SHP77 treated with DMSO at 0.1 percent for 48 hours (cell line): Measurements from ENCODE around the gene JMJD7.

ENCODE experiments used
- DNase-seq: peaks from one replicate; lab custom pipeline; 2025; lab: John Stamatoyannopoulos, UW

Gene JMJD7

DNA sequence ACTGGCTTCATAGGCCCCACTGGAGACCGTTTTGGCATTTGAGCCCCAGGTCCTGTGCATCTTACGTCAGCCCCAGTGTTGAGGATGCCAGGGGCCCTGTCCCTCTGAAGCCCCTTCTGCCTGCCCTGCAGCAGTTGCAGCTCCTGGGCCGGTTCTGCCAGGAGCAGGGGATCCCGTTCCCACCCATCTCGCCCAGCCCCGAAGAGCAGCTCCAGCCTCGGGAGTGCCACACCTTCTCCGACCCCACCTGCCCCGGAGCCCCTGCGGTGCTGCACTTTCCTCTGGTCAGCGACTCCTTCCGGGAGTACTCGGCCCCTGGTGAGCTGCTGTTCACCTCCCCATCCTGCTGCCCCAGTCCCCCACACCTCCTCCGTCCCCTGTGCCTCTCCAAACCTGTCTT, 19.3 kb downstream of the JMJD7 start:
- DNase-seq: no peak

DNA sequence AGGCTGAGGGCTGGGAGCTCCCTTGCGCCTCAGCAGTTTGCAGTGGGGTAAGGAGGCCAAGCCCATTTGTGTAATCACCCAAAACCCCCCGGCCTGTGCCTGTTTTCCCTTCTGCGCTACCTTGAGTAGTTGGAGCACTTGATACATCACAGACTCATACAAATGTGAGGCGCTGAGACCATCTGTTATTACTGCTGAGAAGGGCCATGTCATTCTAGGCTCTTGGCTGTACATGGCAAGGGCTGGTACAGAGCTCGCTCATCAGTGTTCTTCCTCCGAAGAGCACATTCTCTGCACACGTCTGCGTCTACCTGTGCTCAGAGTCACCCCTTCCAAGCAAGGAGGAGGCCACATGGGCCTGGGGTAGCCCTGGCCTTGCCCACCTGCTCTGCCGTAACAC, 20.1 kb downstream of the JMJD7 start:
- no peak for DNase-seq

DNA sequence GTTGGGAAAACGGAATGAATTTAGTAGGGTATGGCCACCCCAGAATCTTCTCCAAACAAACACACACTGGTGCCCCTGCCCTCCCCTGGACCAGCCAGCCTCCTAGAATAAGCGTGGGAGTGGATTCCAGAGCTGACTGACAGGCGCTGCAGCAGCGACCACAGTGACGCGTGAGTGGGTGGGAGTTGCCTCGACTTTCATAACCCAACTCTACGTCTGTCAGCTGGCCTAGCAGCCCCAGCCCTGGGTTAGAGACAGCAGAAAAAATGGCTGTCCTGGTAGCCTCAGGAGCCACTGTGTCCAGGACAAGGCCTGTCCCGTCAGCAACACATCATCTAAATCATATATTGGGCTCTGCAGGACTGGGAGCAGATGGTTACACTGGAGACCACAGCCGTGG, 20.7 kb downstream of the JMJD7 start:
- DNase-seq: no peak

DNA sequence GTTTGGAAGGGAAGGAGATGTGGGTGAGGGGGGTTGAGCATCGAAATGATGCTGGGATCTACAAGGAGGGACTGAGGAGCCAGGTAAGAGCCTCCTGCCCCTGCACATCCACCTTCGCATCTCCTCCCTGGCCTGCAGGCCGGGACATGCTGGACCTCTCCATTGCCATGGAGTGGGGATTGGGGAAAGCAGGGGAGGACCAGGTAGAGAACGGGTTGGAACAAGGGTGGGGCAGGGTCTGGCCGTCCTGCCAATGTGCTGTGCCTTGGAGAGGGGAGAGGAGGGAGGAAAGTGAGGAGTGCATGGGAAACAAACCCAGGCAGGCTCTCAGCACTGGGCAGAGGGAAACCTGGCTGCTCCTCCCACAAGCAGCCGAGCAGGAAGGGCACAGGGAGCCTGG, 21.3 kb downstream of the JMJD7 start:
- DNase-seq: no peak

DNA sequence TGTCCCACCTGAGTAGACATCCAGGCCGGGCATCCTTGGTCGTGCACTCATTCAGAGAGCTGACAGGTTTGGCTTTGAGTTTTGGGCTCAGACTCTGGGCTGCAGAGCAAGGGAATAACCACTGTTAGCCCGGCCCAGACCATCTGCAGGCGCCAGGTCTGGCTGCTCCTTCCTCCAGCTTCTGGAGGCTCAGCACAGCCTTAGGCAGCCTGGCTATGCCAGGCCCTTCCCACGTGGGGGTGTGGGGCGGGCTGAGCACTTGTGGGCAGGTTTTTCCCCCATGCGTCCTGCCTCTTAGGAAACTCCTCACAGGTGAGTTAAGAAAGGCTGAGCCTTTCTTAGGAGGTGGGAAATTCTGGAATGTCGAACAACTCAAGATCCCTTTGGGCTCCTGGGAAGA, 22.0 kb downstream of the JMJD7 start:
- DNase-seq: no peak

DNA sequence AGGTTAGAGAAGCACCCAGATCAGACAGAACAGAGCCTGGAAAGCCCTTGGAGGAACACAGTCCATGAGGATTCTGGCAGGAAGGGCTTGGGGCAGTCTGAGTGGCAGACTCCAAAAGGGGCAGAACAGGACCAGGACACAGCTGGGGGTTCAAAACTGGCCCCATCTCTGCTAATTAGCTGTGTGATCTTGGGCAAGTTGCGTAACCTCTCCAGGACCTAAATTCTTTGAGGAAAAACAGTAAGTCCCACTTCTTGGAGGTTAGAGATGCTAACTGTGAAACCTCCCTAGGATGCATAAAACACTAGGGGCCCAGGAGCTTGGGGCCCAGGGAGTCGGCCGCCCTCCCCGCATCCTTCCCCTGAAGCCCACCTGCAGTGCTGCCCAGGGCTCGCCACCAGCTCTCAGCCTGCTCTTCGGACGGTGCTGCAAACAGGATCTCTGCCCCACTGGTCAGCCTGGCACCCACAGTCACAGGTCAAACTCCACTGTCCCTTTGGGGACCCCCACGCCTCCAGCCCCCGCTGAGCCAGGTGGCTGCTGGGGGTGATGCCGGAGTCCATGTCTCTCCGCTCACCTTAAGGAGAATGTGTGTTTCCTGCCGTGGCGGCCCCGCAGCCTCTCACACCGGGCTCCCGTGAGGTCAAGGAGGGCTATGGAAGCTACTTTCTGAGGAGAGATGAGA, 22.7 kb downstream of the JMJD7 start:
- no peak for DNase-seq

DNA sequence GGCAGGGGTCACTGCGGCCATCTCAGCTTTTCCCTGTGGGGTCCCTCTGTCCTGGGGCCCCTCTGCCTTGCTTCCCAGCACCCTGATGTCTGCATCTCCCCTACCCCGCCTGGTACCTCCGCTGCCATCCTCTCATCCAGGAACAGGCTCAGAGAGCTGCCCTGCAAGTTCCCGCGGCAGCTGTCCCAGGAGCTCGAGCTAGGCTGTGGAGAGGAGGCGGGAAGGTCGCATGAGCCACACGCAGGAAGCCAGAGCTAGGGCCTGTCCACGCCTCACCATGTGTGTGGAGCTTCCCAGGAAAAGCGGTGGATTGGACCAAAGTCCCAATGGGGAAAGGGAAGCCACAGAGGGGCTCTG, 23.3 kb downstream of the JMJD7 start:
- DNase-seq: no peak

DNA sequence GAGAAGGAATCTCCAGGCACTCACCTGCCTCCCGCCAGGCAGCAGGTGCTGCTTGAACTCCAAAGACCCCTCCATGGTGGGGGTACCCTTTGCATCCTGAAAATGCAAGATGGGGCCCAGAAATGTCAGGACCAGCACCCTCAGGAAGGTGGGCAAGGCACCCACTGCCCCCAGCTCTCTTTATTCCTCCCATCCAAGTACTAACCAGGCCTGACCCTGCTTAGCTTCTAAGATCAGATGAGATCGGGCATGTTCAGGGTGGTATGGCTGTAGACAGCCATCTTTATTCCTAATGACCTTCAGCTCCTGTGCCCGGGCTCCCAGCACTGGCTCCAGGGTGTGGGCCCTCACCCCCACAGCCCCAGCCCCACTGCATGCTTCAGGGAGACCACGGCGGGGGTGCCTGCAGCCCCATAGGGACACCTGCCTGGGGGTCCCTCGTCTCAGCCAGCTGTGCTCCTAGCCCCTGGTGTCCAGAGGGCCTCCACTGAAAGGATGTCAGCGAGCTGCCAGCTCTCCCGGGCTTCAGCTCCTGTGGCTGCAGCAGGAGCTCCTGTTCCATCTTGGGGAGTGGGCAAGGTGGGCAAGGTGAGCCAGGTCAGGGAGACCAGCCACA, 24.0 kb downstream of the JMJD7 start:
- DNase-seq: no peak

DNA sequence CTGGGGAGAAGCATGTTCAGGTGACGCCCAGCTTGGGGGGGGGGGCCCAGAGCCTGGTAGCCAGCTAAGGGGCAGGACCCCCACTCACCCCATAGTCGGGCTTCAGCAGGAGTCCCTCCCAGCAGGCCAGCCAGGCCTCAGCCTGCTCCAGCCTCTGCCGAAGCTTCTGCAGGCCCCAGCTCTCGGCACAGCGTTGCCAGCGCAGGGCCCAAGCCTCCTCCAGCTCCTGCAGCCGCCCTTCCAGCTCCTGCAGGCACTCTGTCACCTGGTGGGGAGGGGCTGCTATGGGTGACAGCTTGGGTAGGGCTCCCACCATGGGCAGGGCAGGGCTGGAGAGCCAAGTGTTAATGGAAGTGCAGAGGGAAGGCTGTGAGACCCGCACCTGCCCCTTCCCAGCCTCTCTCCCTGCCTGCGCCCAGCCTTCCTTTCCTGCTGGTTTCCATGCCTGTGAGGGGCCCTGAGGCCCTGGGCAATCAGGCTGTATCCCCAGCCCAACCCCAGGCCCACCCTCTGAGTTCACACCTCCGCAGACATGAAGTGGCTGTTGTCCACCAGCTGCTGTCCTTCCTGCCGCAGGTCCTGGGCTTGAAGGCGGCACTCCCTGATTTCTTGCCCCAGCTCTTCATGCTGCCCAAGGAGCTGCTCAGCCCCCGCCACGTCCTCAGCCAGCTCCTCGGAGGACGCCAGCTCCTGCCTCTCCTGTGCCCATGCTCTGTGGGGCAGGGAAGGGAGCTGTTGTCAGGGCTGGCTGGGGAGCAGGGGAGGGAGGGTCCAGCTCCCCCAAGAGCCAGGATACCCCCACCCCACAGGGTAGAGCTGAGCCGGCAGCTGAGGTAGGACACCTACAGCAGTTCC, 25.1 kb downstream of the JMJD7 start:
- DNase-seq: no peak

DNA sequence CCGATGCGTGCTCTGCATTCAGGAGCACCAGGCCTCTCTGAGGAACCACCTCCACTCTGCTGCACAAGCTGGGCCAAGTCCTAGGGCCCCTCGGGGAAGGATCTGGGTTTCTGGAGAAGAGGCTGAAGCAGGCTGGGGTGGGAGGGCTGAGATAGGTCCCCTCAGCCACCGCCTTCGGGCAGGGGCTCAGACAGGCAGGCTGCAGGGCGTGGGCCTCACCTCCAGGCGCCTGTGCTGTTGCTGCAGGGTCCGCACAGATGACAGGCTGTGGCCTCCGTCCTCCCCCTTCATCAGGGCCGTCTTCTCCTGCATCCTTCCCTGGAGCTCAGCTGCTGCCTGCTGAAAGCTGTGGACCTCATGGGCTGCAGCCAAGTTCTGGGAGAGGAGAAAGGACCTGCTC, 25.9 kb downstream of the JMJD7 start:
- DNase-seq: no peak

DNA sequence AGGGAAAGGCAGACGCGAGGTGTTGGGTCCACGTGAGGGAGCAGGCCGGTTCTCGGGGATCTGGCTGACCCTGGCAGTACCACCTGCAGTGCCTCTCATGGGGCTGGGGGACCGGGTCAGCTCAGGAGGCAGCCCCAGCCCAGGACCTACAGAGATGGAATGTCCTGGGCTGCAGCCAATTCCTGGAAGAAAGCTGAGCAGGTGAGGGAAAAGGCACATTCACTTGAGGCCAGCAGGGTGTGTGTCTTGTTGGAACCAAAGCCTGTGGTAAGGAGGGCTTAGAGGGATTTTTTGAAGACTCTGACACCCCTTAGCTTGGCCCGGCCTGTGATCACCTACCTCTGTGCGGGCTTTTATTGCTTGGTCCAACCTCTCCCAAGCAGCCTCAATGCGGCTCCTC, 26.6 kb downstream of the JMJD7 start:
- DNase-seq: no peak

DNA sequence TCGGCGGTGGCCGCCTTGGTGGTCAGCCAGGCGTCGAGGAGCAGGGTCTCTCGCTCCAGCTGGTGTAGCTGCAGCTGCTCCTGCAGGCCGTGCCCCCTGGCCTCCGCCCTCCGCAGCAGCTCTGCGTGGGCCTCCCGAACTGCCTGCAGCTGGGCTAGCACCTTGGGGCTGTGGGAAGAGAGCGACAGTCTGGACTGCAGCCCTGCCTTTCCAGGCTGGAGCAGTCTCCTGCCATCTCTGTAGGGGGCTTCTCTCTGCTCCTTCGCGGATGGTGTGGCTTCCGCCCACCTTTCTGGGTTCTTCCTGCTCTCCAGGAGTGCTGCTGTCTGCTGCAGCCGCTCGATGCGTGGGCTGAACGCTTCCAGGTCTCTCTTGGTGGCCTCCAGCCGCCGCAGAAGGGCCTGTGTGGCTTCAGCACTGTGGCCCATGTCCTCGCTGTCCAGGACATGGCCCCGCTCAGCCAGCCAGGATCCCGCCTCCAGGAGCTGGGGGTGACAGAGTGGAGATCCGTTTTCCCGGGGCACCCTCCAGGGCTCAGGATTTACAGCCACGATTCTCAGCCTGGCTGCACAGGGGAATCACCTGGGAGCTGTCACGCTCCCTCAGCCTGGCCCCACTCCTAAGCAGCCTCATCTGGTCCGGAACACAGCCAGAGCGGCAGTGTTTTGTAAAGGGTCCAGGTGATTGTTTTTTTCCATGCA, 27.5 kb downstream of the JMJD7 start:
- DNase-seq: no peak

DNA sequence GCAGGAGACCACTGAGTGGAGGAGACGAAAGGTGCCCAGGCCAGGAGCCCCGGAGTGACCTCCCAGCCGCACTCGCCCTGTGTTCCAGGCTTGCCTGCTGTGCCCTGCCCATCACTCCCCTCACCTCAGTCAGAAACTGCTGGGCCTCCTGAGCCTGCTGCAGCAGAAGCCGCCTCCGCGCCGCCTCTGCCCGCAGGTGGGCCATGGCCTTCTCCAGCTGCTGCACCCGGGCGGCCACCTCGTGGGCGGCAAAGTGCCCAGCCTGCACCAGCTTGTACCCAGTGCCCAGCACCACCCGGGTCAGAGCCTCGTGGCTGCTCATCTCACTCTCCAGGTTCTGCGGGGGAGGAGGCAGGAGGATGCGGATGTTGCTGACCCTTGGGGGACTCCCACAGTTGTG, 28.4 kb downstream of the JMJD7 start:
- no peak for DNase-seq

DNA sequence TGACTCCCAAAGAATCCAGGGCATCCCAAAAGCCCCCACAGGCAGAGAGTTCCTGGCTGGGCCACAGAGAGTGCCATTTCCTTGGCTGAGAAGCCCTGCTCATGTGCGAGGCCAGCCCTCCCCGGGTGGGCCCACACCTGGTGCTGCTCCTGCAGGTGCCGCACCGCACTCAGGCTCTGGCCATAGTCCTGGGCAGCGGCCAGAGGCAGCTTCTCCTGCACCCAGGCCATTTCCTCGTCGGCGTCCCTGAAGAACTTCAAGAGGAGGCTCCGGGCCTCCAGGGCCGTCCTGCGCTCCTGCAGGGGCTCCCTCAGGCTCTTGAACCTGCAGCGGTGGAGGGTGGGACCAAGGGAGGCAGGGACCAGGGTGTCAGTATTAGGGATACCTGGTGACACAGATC, 28.8 kb downstream of the JMJD7 start:
- DNase-seq: no peak

DNA sequence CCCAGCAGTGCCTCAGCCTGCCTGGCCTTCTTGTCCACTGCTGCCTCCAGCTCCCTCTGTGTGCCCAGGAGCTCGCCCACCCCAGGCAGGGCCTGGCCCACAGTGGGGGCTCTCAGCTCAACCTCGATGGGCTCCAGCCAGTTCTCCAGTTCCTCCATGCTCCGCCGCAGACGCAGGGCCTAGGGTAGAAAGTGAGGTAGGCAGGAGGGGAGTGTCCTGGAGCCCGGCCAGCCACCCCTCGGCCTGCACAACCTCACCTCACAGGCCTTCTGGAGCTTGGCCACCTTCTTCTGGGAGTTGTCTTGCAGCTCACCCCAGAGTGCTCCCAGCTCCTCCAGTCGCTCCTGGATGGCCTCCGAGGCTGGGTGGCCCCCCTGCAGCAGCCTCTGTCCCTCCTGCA, 29.4 kb downstream of the JMJD7 start:
- no peak for DNase-seq

DNA sequence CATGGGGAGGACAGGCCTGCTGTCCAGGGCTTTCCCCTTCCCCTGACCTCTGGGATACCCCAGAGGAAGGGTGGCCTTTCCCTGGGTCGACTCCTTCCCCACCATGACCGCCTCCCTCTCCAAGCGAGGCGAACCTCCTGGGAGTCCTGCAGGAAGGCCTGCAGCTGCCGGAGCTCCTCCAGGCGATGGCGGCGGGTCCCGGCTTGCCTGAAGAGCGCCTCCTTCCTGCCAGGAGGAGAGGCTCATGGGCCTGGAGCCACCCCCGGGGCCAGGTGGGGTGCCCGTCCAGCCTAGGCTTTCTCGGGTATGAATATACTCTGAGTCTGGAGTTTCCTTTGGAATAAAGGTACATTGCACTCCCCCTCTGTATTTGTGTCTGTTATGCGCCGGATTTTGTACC, 30.9 kb downstream of the JMJD7 start:
- no peak for DNase-seq

DNA sequence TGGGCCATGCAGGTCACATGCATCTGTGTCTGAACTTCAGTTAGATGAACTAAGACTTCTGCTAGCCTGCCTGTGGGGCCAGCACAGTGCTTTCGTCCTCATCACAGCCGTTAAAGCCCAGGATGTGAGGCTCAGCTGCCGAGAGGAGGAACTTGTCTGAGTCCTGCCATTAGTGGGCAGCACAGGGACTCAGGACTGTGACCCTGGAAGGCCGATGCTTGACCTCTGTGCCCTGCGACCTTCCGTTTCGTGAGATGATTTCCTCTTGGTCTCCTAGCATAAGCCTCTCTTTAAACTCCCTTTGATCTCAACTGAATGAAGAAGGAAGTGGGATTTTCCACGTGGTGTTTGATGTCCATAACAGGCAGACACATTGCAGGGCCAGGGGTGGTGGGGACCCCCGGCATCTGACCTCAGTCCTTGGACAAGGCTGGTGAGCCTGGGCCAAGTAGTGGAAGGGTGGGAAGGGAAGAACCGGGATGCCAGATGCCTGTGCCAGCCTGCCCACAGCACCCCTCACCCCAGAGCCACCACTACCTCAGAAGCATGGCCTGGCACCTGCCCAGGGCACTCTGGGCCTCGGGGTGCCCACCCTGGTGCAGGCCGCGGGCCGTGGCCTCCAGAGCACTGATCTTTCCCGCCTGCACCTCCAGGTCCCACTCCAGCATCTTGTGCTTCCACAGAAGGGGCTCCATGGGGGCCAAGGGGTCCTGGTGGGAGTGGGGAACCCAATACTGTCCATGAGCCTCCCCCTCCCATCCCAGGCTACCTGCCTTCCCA, 32.3 kb downstream of the JMJD7 start:
- no peak for DNase-seq

DNA sequence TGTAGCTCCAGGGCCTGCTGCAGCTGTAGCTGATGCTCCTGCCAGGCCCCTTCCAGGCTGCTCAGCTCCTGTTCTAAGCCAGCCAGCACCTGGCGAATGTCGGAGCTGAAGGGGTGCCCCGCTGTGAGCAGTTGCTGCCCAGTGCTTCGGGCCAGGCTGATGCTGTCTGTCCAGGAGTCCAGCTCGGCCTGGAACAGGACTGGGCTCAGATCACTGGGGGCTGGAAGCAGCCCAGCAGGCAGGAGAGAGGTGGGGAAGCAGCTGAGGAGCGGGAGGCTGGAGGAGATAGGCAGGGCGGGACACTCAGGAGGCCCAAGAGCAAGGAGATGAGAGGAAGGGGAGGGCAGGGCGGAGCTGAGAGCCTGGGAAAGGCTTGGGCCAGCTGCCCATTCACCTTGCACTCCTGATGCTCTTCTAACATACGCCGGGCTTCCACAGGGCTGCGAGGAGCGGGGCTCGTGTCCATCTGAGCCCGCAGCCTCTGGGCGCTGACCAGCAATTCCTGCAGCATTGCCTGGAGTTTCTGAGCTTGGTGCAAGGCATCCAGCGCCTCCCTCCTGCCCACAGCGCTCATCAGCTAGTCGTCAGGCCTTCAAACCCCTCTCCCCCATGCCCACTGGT, 34.0 kb downstream of the JMJD7 start:
- DNase-seq: no peak

DNA sequence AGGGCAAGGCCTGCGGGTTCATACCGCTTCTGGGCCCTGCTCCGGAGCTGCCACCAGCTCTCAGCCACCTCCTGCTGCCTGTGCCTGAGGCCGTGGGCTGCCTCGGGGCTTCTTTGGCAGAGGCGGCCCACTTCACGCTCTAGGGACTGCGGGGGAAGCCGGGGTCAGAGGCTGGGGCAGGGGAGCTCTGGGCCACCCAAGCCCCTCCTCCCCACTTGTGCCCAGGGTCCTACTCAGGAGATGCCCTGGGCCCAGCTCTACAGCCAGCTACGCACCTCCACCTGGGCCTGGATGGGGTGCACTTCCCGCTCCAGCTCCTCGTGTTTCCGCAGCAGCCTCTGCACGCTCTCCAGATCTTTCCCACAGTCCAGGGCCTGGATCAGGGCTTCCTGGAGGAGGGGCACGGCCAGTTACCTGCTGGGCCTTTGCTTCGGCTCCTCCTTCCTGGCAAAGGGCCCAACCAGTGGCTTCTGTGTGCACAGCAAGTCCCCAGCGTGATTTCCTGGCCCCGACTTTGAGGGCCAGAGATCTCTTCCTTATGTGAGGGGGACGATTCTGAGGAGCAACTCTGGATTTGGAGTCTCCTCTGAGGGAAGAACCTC, 34.7 kb downstream of the JMJD7 start:
- no peak for DNase-seq

DNA sequence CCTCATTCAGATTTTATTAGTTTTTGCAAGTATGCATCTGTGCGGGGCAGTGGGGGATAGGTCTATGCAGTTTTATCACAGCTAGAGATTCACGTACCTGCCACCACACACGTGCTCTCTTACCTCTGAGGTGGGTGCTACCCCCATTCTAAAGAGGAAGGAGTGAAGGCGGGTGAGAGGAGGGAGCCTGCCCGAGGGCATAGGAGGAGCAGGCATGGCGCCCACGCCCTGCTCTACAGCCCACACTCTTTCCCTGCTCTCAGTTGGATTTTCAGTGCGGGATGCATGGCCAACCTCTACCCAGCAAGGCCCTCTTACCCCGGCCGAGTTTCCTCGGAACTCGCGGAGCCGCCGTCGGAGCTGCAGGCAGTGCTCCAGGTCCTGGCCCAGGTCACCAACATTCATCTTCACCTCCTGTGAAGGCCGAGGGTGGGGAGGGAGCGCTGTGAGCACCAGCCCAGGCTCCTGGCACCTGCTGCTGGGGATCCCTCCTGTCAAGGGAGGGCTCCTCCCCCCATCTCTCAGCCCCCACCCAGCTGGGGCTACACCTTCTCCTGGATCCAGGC, 37.7 kb downstream of the JMJD7 start:
- no peak for DNase-seq

DNA sequence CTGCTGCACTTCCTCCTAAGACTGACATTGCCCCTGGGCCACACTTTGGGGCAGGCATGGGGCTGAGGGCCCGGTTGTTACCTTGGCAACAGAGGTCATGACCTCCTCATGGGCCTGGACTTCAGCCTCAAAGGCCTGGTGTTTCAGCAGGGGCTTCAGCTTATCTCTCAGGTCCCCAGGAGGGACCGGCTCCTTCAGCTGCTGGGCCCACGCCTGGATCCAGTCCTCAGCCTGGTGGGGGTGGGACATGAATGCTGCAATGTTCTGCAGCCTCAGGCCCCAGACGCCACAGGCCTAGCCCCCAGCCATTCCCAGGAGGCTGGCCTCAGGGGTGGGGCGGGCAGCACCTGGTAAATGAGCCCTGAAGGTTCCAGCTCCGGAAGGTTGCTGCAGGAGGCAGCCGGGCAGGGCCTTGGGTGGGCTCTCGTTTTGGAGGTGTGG, 38.4 kb downstream of the JMJD7 start:
- no peak for DNase-seq
